Measurements from ENCODE around the gene SELENOO. TPM values are rescaled to one million over a fixed set of nuclear protein-coding genes. Genes with fewer than 3 reads are reported as not detected.
A peak's percentile ranks its signal among the peaks of the same experiment; 100 is the strongest.

Gene SELENOO
- total RNA-seq, 6 experiments from 2014 or later: 51.1 to 67.8 (median 59.2) TPM

GRCh38 chr22:50245214-50246072, 44.6 kb downstream of the SELENOO start:
- DNase-seq: no peak
- H3K4me1 ChIP-seq: peaks cover 0 to 50% (median 23%) of the 10 kb centered on the region in 4 donors
- H3K4me3 ChIP-seq: peak overlapping the region; percentile 71 to 97 (median 79)
- intact Hi-C loops (cut with DNase I): loop anchor here in 1 of 2 donors (10.0 kb wide), 1 partner anchor 239 kb away; the partner anchor contains the start of genes ADM2 and MIOX
- H3K27me3 ChIP-seq: no peaks in the 10 kb centered on the region
- ATAC-seq: peak; percentile 28 to 56 (median 50)
- peaks cover 0 to under 1% (median 0%) of the 10 kb centered on the region in 4 donors for H3K36me3 ChIP-seq
- no peaks in the 10 kb centered on the region for H3K9me3 ChIP-seq
- no peak for TF ChIP-seq CTCF (IDR thresholded peaks at IDR 0.05)
- 6% methylated on average over 2 of the region's 53 CpGs for WGBS (ENCODE audit: insufficient coverage, low coverage, low lambda C conversion rate, missing lambda C conversion rate)
- peak overlapping the region; percentile 52 to 83 (median 66) for H3K27ac ChIP-seq

GRCh38 chr22:50246242-50247175, 45.7 kb downstream of the SELENOO start:
- WGBS (ENCODE audit: insufficient coverage, low coverage, low lambda C conversion rate, missing lambda C conversion rate): 50% methylated on average over 7 of the region's 20 CpGs
- intact Hi-C loops (cut with DNase I): loop anchor here in 1 of 2 donors (10.0 kb wide), 1 partner anchor 238 kb away; the partner anchor contains the start of genes ADM2 and MIOX
- Histone ChIP-seq H3K9me3 (no peaks in the 10 kb centered on the region), H3K27me3 (no peaks in the 10 kb centered on the region), H3K4me3 (no peak overlapping the region), H3K27ac (no peak overlapping the region), H3K4me1 (peaks cover 0 to 47% (median 22%) of the 10 kb centered on the region in 4 donors), H3K36me3 (no peaks in the 10 kb centered on the region)
- ATAC-seq (no peak), DNase-seq (no peak)
- TF ChIP-seq POLR2A (IDR thresholded peaks at IDR 0.05) (no peak), CTCF (IDR thresholded peaks at IDR 0.05) (peak in 1 of 4 donors; percentile 5)

- Histone ChIP-seq H3K27ac (no peak overlapping the region), H3K4me3 (no peak overlapping the region), H3K27me3 (no peaks in the 10 kb centered on the region), H3K4me1 (peaks cover 0 to 43% (median 16%) of the 10 kb centered on the region in 4 donors), H3K9me3 (no peaks in the 10 kb centered on the region), H3K36me3 (no peaks in the 10 kb centered on the region)
- no peak for TF ChIP-seq CTCF (IDR thresholded peaks at IDR 0.05)
- peak in 1 of 3 donors; percentile 68 for DNase-seq
- 0% methylated on average over 2 of the region's 16 CpGs for WGBS (ENCODE audit: insufficient coverage, low coverage, low lambda C conversion rate, missing lambda C conversion rate)
- ATAC-seq: peak in 1 of 4 donors; percentile 0
- intact Hi-C loops (cut with DNase I): loop anchor here in 1 of 2 donors (10.0 kb wide), 1 partner anchor 237 kb away; the partner anchor contains the start of genes ADM2 and MIOX
Measured at GRCh38 chr22:50247748-50248147, 46.9 kb downstream of the SELENOO start.

Data from right lobe of liver (tissue), 6 donors.